ENCODE data around the gene LONRF3. TPM values are rescaled to one million over a fixed set of nuclear protein-coding genes. Genes with fewer than 3 reads are reported as not detected.

Gene LONRF3
- total and polyA plus RNA-seq, 2 of the 8 experiments (the other 6 are each of a cell fraction or from before 2014, with no cell fraction given), result 0.11 TPM; not detected in 1

GRCh38 chrX:118974088-118974907 lies at the start of gene LONRF3 (continued):
- TF ChIP-seq CTCF (IDR thresholded peaks at IDR 0.05; ENCODE audit: control extremely low read depth in 1 of 3, insufficient read depth in 1 of 3, low read depth in 1 of 3, low read length in 3 of 3), result no peak
- TF ChIP-seq BRCA1 (IDR thresholded peaks at IDR 0.05; ENCODE audit: low read depth, low read length), result no peak
- TF ChIP-seq RAD21 (IDR thresholded peaks at IDR 0.05 in 1 of 2, conservative IDR thresholded peaks at IDR 0.05 in 1 of 2; ENCODE audit: low read depth in 2 of 2, low read length in 2 of 2), result no peak
- no peak for TF ChIP-seq EGR1 (IDR thresholded peaks at IDR 0.05; ENCODE audit: borderline replicate concordance, low read depth, low read length)
- TF ChIP-seq BACH1 (IDR thresholded peaks at IDR 0.05; ENCODE audit: low read length), result no peak
- no peak for TF ChIP-seq EP300 (IDR thresholded peaks at IDR 0.05; ENCODE audit: borderline replicate concordance in 1 of 2, low read depth in 2 of 2, low read length in 2 of 2)
- TF ChIP-seq CEBPB (IDR thresholded peaks at IDR 0.05; ENCODE audit: low read depth, low read length), result no peak
